K562 (cell line): Measurements from ENCODE around the gene TRMT2A. TPM values are rescaled to one million over a fixed set of nuclear protein-coding genes. Genes with fewer than 3 reads are reported as not detected.

ENCODE experiments used
- ARID3B ChIP-seq: fragments of 250-450 bp; sonication (Bioruptor Pico); IDR thresholded peaks from 2 replicates; pipeline ENCODE4 v1.4.0; 2020; ENCODE audit warnings: borderline replicate concordance
- BCOR ChIP-seq: fragments of 450-650 bp; IDR thresholded peaks from 2 replicates; pipeline ENCODE4 v1.6.1; 2016
- CBFA2T2 ChIP-seq: fragments of 450-650 bp; conservative IDR thresholded peaks from 2 replicates; pipeline ENCODE4 v1.6.1; 2017; ENCODE audit warnings: mild to moderate bottlenecking
- CC2D1A ChIP-seq: fragments of 450-650 bp; IDR thresholded peaks from 2 replicates; pipeline ENCODE4 v1.6.1; 2017; ENCODE audit warnings: mild to moderate bottlenecking
- CTCF ChIP-seq, 3 experiments: IDR thresholded peaks in 2 of 3; conservative IDR thresholded peaks in 1 of 3; 2 replicates each; pipeline ENCODE4 v1.5.1; 2011 to 2012; ENCODE audit warnings: low read length in 3 of 3, mild to moderate bottlenecking in 3 of 3, control low read depth in 2 of 3, improper control_type of control experiment in 1 of 3, inconsistent platforms in 1 of 3, low read depth in 1 of 3, mixed read lengths in 1 of 3, moderate library complexity in 1 of 3; ENCODE audit not compliant: insufficient read depth in 2 of 3
- DMBX1 ChIP-seq: fragments of 250-450 bp; sonication (Bioruptor Pico); IDR thresholded peaks from 2 replicates; pipeline ENCODE4 v1.8.0; 2022; ENCODE audit warnings: inconsistent platforms, mild to moderate bottlenecking, moderate library complexity, borderline replicate concordance
- ETV5 ChIP-seq: sonication (generic); formaldehyde crosslinking; IDR thresholded peaks from 2 replicates; pipeline ENCODE4 v1.4.0; 2020; ENCODE audit warnings: low read depth, mild to moderate bottlenecking, missing genetic modification reagents
- MAX ChIP-seq: sonication (generic); formaldehyde crosslinking; IDR thresholded peaks from 2 replicates; pipeline ENCODE4 v1.9.0; 2022; ENCODE audit warnings: mild to moderate bottlenecking, missing genetic modification reagents
- NCOA2 ChIP-seq, 2 experiments: fragments of 450-650 bp; IDR thresholded peaks; 2 replicates each; pipeline ENCODE4 v1.6.1; 2018; ENCODE audit warnings: mild to moderate bottlenecking in 2 of 2, moderate library complexity in 1 of 2; ENCODE audit not compliant: partially characterized antibody in 2 of 2
- NFIX ChIP-seq: fragments of 250-450 bp; sonication (Bioruptor Pico); IDR thresholded peaks from 2 replicates; pipeline ENCODE4 v1.4.0; 2020; ENCODE audit warnings: low read depth, mild to moderate bottlenecking, moderate library complexity
- OTX1 ChIP-seq: fragments of 450-650 bp; formaldehyde crosslinking; IDR thresholded peaks from 2 replicates; pipeline ENCODE4 v1.4.0; 2022; ENCODE audit warnings: mild to moderate bottlenecking
- RFX1 ChIP-seq: fragments of 450-650 bp; IDR thresholded peaks from 2 replicates; pipeline ENCODE4 v1.6.1; 2016; ENCODE audit warnings: mild to moderate bottlenecking, moderate library complexity
- SMARCA5 ChIP-seq: fragments of 450-650 bp; IDR thresholded peaks from 2 replicates; pipeline ENCODE4 v1.6.1; 2016
- SMC3 ChIP-seq: conservative IDR thresholded peaks from 2 replicates; pipeline ENCODE4 v1.6.1; 2011; ENCODE audit warnings: low read depth, low read length, improper control_type of control experiment; ENCODE audit not compliant: insufficient read depth
- SRSF7 ChIP-seq: fragments of 200-400 bp; formaldehyde crosslinking; optimal IDR thresholded peaks from 2 replicates; pipeline ENCODE3; 2017; ENCODE audit warnings: mild to moderate bottlenecking, low read depth, low read length
- TEAD4 ChIP-seq, 2 experiments: sonication (generic) in 1 of 2; formaldehyde crosslinking in 1 of 2; IDR thresholded peaks; 2 replicates each; pipeline versions ENCODE4 v1.6.1 to v1.8.0; 2012 to 2022; ENCODE audit warnings: borderline replicate concordance in 1 of 2, inconsistent platforms in 1 of 2, low read length in 1 of 2, mild to moderate bottlenecking in 1 of 2, missing genetic modification reagents in 1 of 2
- THAP12 ChIP-seq: fragments of 250-450 bp; sonication (Bioruptor Pico); IDR thresholded peaks from 2 replicates; pipeline ENCODE4 v1.9.0; 2021; ENCODE audit warnings: mild to moderate bottlenecking, inconsistent platforms
- THRB ChIP-seq: fragments of 450-650 bp; formaldehyde crosslinking; conservative IDR thresholded peaks from 2 replicates; pipeline ENCODE4 v1.4.0; 2022; ENCODE audit warnings: mild to moderate bottlenecking, missing genetic modification characterization
- ZNF212 ChIP-seq: fragments of 450-650 bp; formaldehyde crosslinking; IDR thresholded peaks from 2 replicates; pipeline ENCODE4 v1.4.0; 2020; ENCODE audit warnings: mild to moderate bottlenecking
- ZNF717 ChIP-seq: fragments of 250-450 bp; sonication (Bioruptor Pico); IDR thresholded peaks from 2 replicates; pipeline ENCODE4 v1.5.0; 2021
- polyA plus RNA-seq, 8 experiments: library from polyadenylated mRNA; depleted of rRNA in 4 of 8; stranded (reverse) in 5 of 8; unstranded in 3 of 8; fragments of >200 nt; fragmentation: Nextera tagmentation in 2 of 8; fragmentation: Illumina TruSeq in 1 of 8; extraction: Ambion mirVana in 2 of 8; extraction: Trizol in 1 of 8; gene quantifications; 2 replicates each; pipeline versions ENCODE4 v1.2.1 to v1.2.3, GENCODE V29; 2011 to 2014; ENCODE audit warnings: inconsistent platforms in 1 of 8, missing spikeins in 1 of 8
- total RNA-seq, 7 experiments: library from RNA; depleted of rRNA in 6 of 7; stranded (reverse); fragments of >200 nt in 6 of 7; fragmentation: Illumina TruSeq in 2 of 7; extraction: Trizol in 2 of 7; gene quantifications; 2 replicates each; pipeline versions ENCODE4 v1.2.1 to v1.2.3, GENCODE V29; 2011 to 2021; ENCODE audit warnings: low replicate concordance in 1 of 7

The TRMT2A gene
- total and polyA plus RNA-seq, 9 of the 15 experiments (the other 6 are each of a cell fraction or from before 2014, with no cell fraction given) = 1.6 to 265 (median 140) TPM

GRCh38 chr22:20156611-20157429 lies 39.8 kb upstream of the TRMT2A start (continued):
- peak; percentile 66; the same call in 1 of the 2 replicates for TF ChIP-seq ARID3B (CRISPR knock-in tag)
- TF ChIP-seq THRB (CRISPR knock-in tag) = peak; percentile 86
- no peak for TF ChIP-seq CBFA2T2
- TF ChIP-seq SMARCA5 = no peak
- peak; percentile 99 for TF ChIP-seq CC2D1A
- TF ChIP-seq MAX (CRISPR knock-in tag) = peak; percentile 56; the same call in 1 of the 2 replicates
- TF ChIP-seq ZNF717 = peak; percentile 76; the same call in 1 of the 2 replicates
- TF ChIP-seq CTCF (IDR thresholded peaks at IDR 0.05 in 2 of 3, conservative IDR thresholded peaks at IDR 0.05 in 1 of 3; ENCODE audit: insufficient read depth in 2 of 3, low read depth in 1 of 3, low read length in 3 of 3) = peak; percentile 99 to 100 (median 100)
- peak; percentile 55; the same call in 1 of the 2 replicates for TF ChIP-seq ZNF212 (CRISPR knock-in tag)
- TF ChIP-seq RFX1 = no peak
- peak; percentile 52; the same call in 1 of the 2 replicates for TF ChIP-seq BCOR
- no peak; the same call in 1 of the 2 replicates for TF ChIP-seq ETV5 (CRISPR knock-in tag)
- no peak for TF ChIP-seq NFIX (CRISPR knock-in tag)
- TF ChIP-seq TEAD4 (IDR thresholded peaks at IDR 0.05; ENCODE audit: low read length) = peak; percentile 39; the same call in 1 of the 2 replicates
- TF ChIP-seq TEAD4 (CRISPR knock-in tag; IDR thresholded peaks at IDR 0.05; ENCODE audit: borderline replicate concordance) = no peak
- TF ChIP-seq SMC3 = peak; percentile 100
- peak; percentile 82 for TF ChIP-seq THAP12
- no peak for TF ChIP-seq SRSF7
- 0 out of 2 replicates have a peak, but pooled peaks have one; percentile 24 for TF ChIP-seq DMBX1
- TF ChIP-seq OTX1 (CRISPR knock-in tag) = peak; percentile 91
- TF ChIP-seq NCOA2 (IDR thresholded peaks at IDR 0.05; ENCODE audit: partially characterized antibody in 2 of 2) = no peak
